ENCODE data around the gene KLHL30.

- TF ChIP-seq CTCF (IDR thresholded peaks at IDR 0.05) (no peak), POLR2A (IDR thresholded peaks at IDR 0.05) (no peak)
Observed at GRCh38 chr2:238149841-238150572, 11.5 kb downstream of the KLHL30 start.
